MM.1S (cell line): ENCODE results near the gene POFUT1.

Source experiments
- CTCF ChIP-seq: fragments of 300-600 bp; sonication (generic); IDR thresholded peaks from 2 replicates; pipeline ENCODE4 v1.5.1; 2016; ENCODE audit warnings: antibody characterized with exemption, low read length, mixed read lengths
- EZH2 ChIP-seq: fragments of 300-600 bp; sonication (generic); optimal IDR thresholded peaks from 2 replicates; pipeline ENCODE3; 2017; ENCODE audit warnings: low read depth, mild to moderate bottlenecking, antibody characterized with exemption, low read length, mixed read lengths
- EZH2phosphoT487 ChIP-seq: fragments of 300-600 bp; sonication (generic); IDR thresholded peaks from 2 replicates; pipeline ENCODE4 v1.6.1; 2018; ENCODE audit warnings: antibody characterized with exemption, low read length

GRCh38 chr20:32282461-32282860 is 74.8 kb downstream of the POFUT1 start:
- TF ChIP-seq EZH2 (no peak), CTCF (no peak), EZH2phosphoT487 (no peak)
